Hepatocyte (in vitro differentiated cells): ENCODE measurements around the gene TMEM131. TPM values are rescaled to one million over a fixed set of nuclear protein-coding genes. Genes with fewer than 3 reads are reported as not detected.

Experiments
- DNase-seq: peaks from one replicate; pipeline ENCODE4 v3.0.0-alpha.2; 2016; ENCODE audit warnings: low spot score
- H2AFZ ChIP-seq: fragments of 200-600 bp; sonication (generic); 2 replicates; pipeline ENCODE4 v1.6.0; 2016; ENCODE audit warnings: antibody characterized with exemption, mild to moderate bottlenecking
- H3K27ac ChIP-seq: fragments of 200-600 bp; sonication (generic); 2 replicates; pipeline ENCODE4 v1.5.1; 2016; ENCODE audit warnings: mild to moderate bottlenecking
- H3K27me3 ChIP-seq: fragments of 200-600 bp; sonication (generic); 2 replicates; pipeline ENCODE4 v1.6.1; 2016
- H3K36me3 ChIP-seq: fragments of 200-600 bp; sonication (generic); replicated peaks from 2 replicates; pipeline ENCODE4 v1.5.1; 2016; ENCODE audit warnings: low read depth; ENCODE audit not compliant: insufficient read depth
- H3K4me1 ChIP-seq: fragments of 200-600 bp; sonication (generic); 2 replicates; pipeline ENCODE4 v1.5.1; 2016; ENCODE audit warnings: mild to moderate bottlenecking, moderate library complexity; ENCODE audit not compliant: insufficient read depth
- H3K4me2 ChIP-seq: fragments of 200-600 bp; sonication (generic); 2 replicates; pipeline ENCODE4 v1.6.0; 2016
- H3K4me3 ChIP-seq: fragments of 200-600 bp; sonication (generic); 2 replicates; pipeline ENCODE4 v1.5.1; 2016; ENCODE audit warnings: mild to moderate bottlenecking
- H3K79me2 ChIP-seq: fragments of 200-600 bp; sonication (generic); 2 replicates; pipeline ENCODE4 v1.6.0; 2017; ENCODE audit warnings: mild to moderate bottlenecking
- H3K9me2 ChIP-seq: fragments of 200-600 bp; sonication (generic); replicated peaks from 2 replicates; pipeline ENCODE4 v1.6.0; 2017; ENCODE audit warnings: mild to moderate bottlenecking; ENCODE audit not compliant: insufficient read depth
- H3K9me3 ChIP-seq: fragments of 200-600 bp; sonication (generic); 2 replicates; pipeline ENCODE4 v1.5.1; 2016; ENCODE audit warnings: low read depth, mild to moderate bottlenecking
- H4K20me1 ChIP-seq: fragments of 200-600 bp; sonication (generic); 2 replicates; pipeline ENCODE4 v1.6.0; 2016; ENCODE audit warnings: mild to moderate bottlenecking; ENCODE audit not compliant: insufficient read depth, poor library complexity, severe bottlenecking
- EZH2 ChIP-seq: fragments of 200-600 bp; sonication (generic); IDR thresholded peaks from 2 replicates; pipeline ENCODE4 v1.6.1; 2016; ENCODE audit warnings: antibody characterized with exemption, mild to moderate bottlenecking, borderline replicate concordance
- EZH2phosphoT487 ChIP-seq: fragments of 200-600 bp; sonication (generic); IDR thresholded peaks from one replicate; pipeline ENCODE4 v1.6.1; 2018; ENCODE audit warnings: antibody characterized with exemption, mild to moderate bottlenecking, low read depth, moderate library complexity; ENCODE audit not compliant: unreplicated experiment, severe bottlenecking
- WGBS: methylation state at CpG from one replicate; pipeline ENCODE4 v1.1.6; 2016; ENCODE audit warnings: low lambda C conversion rate; ENCODE audit errors: missing lambda C conversion rate; 5-methylcytosine and 5-hydroxymethylcytosine counted together
- polyA plus RNA-seq: library from polyadenylated mRNA; unstranded; fragments of >200 nt; fragmentation: Nextera tagmentation; extraction: Ambion mirVana; gene quantifications from 2 replicates; pipeline ENCODE4 v1.2.1, GENCODE V29; 2016
- total RNA-seq: library from RNA; depleted of rRNA; stranded (reverse); fragments of >200 nt; gene quantifications from 2 replicates; pipeline ENCODE4 v1.2.3, GENCODE V29; 2014
- TF ChIP-seq, protein P1 (sequence below): fragments of 200-600 bp; sonication (generic); IDR thresholded peaks from 2 replicates; pipeline ENCODE4 v1.5.1; 2016; ENCODE audit warnings: antibody characterized with exemption, mild to moderate bottlenecking; ENCODE audit not compliant: poor library complexity

TMEM131 gene
- total and polyA plus RNA-seq, 2 experiments from 2014 or later = 17.5 to 42.1 TPM

DNA sequence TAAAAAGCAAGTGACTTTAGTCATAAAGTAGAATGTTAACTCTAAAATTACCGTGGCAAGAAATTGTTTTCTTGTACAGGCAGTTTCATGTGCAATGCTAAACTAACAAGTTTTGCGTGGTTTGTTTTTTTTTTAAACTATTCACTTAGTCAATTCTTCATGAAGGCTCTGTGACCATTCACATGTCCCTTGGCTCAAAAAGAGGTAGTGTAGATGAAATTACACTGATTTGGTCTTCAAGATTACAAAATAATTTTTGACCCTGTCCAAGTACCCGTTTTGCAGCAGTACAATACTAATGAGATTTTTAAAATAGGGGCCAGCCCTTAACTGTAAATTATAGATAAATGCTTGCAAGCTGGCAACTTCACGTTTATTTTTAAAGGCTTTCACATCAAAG, 1.3 kb downstream of the TMEM131 start:
- Histone ChIP-seq H3K4me1 (peaks cover 22% of the 10 kb centered on the region), H3K9me2 (no peaks in the 10 kb centered on the region), H3K9me3 (no peaks in the 10 kb centered on the region), H4K20me1 (peaks cover 31% of the 10 kb centered on the region), H3K27ac (peak overlapping the region; percentile 100), H3K27me3 (no peaks in the 10 kb centered on the region), H2AFZ (peak overlapping the region; percentile 85), H3K36me3 (no peaks in the 10 kb centered on the region), H3K4me2 (peak overlapping the region; percentile 78), H3K4me3 (peak overlapping the region; percentile 87), H3K79me2 (peaks cover 55% of the 10 kb centered on the region)
- no peak for DNase-seq
- no peak for TF ChIP-seq EZH2
- TF ChIP-seq, protein P1, sequence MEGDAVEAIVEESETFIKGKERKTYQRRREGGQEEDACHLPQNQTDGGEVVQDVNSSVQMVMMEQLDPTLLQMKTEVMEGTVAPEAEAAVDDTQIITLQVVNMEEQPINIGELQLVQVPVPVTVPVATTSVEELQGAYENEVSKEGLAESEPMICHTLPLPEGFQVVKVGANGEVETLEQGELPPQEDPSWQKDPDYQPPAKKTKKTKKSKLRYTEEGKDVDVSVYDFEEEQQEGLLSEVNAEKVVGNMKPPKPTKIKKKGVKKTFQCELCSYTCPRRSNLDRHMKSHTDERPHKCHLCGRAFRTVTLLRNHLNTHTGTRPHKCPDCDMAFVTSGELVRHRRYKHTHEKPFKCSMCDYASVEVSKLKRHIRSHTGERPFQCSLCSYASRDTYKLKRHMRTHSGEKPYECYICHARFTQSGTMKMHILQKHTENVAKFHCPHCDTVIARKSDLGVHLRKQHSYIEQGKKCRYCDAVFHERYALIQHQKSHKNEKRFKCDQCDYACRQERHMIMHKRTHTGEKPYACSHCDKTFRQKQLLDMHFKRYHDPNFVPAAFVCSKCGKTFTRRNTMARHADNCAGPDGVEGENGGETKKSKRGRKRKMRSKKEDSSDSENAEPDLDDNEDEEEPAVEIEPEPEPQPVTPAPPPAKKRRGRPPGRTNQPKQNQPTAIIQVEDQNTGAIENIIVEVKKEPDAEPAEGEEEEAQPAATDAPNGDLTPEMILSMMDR = no peak
- no peak for TF ChIP-seq EZH2phosphoT487
- WGBS = 6% methylated on average over 4 of the region's 4 CpGs

DNA sequence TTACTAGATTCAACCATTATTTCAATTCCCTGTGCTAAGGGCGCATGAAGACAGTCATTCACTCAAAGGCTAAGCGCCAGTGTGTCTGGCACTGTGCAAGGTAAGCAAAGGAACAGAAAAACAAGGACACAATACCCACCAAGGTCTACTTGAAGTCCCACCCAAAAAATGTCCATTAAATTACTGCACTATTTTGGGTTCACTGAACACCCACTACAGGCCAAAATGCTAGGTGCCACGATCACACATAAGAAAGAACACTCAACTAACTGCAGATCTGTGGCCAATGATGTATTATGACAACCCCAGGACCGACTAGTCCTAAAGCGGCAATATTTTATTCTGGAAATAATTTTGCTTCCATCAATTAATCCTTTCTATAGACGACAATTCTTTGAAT, 1.8 kb downstream of the TMEM131 start:
- peak overlapping the region; percentile 78 for H3K4me2 ChIP-seq
- H3K9me2 ChIP-seq = no peaks in the 10 kb centered on the region
- H3K4me3 ChIP-seq = peak overlapping the region; percentile 87
- no peaks in the 10 kb centered on the region for H3K27me3 ChIP-seq
- WGBS = 71% methylated on average over 6 of the region's 6 CpGs
- no peak overlapping the region for H2AFZ ChIP-seq
- no peaks in the 10 kb centered on the region for H3K36me3 ChIP-seq
- peak overlapping the region; percentile 100 for H3K27ac ChIP-seq
- peaks cover 22% of the 10 kb centered on the region for H3K4me1 ChIP-seq
- peaks cover 32% of the 10 kb centered on the region for H4K20me1 ChIP-seq
- DNase-seq = no peak
- H3K79me2 ChIP-seq = peaks cover 60% of the 10 kb centered on the region
- TF ChIP-seq EZH2phosphoT487 (no peak), EZH2 (no peak)
- TF ChIP-seq, protein P1 = no peak
- no peaks in the 10 kb centered on the region for H3K9me3 ChIP-seq

DNA sequence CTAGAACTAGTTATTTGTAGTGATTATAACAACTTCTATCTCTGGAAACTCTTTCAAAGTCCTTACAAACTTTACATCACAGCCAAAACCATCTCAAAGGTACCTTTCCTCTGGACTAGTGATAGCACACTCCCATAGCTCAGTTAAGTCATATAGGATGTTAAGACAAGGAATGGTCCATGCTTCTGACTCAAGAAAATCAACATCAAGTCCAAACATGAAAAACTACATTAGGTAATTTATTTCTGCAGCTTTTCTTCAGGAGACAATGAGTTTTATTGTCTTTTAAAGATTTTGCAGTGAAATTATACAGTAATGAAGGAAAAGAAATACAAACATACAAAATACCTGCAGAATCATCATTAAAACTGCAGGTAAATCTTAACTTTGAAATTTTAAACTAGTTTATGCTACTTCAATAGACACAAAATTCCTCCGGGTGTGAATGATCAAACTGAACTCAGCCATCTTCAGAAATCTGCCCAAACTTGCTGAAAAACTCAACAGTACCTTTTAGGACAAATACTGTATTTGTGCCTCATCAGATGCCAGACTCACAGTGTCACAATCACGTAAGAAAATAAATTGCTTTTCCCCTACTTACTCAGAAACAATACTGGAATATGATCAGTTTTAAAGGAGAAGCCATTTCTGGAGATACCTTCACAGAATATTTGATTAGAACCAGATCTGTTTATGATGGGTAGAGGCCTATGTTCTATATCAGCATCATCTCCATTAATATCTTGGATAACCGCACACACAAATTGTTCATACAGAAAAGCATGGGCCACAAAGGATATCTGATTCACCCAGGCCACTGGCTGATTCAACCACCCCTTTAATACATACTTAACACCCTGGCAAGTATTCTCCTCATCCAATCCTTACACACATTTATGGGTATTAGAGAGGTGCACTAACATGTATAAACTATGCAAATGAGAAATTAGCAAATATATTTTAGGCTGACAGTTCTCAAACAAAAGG, 2.6 kb downstream of the TMEM131 start:
- H4K20me1 ChIP-seq = peaks cover 32% of the 10 kb centered on the region
- H3K4me1 ChIP-seq = peaks cover 22% of the 10 kb centered on the region

More for the DNA sequence above, 2.6 kb downstream of the TMEM131 start:
- Histone ChIP-seq H3K4me2 (peak overlapping the region; percentile 78), H3K9me2 (no peaks in the 10 kb centered on the region), H3K36me3 (no peaks in the 10 kb centered on the region), H3K27ac (no peak overlapping the region), H3K79me2 (peaks cover 68% of the 10 kb centered on the region), H3K4me3 (peak overlapping the region; percentile 87), H3K27me3 (no peaks in the 10 kb centered on the region), H3K9me3 (no peaks in the 10 kb centered on the region), H2AFZ (no peak overlapping the region)
- DNase-seq = no peak
- WGBS = 58% methylated on average over 3 of the region's 3 CpGs
- TF ChIP-seq, protein P1 = no peak
- TF ChIP-seq EZH2 (no peak), EZH2phosphoT487 (no peak)
